Lower leg skin (tissue), 3 donors: ENCODE results near the gene GPN2.

Experiments
- POLR2A ChIP-seq, 2 donors: fragments of 450-650 bp; IDR thresholded peaks; one replicate each; pipeline ENCODE4 v1.6.1; 2016 to 2017; ENCODE audit warnings: antibody characterized with exemption in 2 of 2, mild to moderate bottlenecking in 1 of 2, moderate library complexity in 1 of 2
- TF ChIP-seq, protein P1 (sequence below), 3 donors: fragments of 450-650 bp; IDR thresholded peaks; one replicate each; pipeline ENCODE4 v1.5.1; 2016; ENCODE audit warnings: antibody characterized with exemption in 3 of 3, mild to moderate bottlenecking in 3 of 3, moderate library complexity in 2 of 3

DNA sequence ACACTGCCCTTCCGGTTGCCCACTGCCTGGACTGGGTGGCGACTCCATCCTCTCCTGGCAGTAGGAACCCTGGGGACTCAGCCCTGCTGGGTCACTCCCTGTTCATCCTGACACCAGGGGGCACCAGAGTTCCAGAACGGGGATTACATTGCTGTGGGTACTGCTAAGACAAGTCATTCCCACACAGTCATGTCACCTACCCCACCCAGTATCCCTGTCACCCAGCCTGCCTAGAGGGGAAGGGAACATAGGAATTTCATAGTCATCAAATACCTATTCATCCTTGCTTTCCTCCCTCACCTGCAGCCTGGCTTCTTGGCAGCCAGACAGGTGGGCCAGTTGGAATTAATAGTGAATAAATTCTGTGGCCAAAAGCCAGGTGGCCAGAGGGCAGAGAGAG is 36.9 kb downstream of the GPN2 start:
- TF ChIP-seq, protein P1, sequence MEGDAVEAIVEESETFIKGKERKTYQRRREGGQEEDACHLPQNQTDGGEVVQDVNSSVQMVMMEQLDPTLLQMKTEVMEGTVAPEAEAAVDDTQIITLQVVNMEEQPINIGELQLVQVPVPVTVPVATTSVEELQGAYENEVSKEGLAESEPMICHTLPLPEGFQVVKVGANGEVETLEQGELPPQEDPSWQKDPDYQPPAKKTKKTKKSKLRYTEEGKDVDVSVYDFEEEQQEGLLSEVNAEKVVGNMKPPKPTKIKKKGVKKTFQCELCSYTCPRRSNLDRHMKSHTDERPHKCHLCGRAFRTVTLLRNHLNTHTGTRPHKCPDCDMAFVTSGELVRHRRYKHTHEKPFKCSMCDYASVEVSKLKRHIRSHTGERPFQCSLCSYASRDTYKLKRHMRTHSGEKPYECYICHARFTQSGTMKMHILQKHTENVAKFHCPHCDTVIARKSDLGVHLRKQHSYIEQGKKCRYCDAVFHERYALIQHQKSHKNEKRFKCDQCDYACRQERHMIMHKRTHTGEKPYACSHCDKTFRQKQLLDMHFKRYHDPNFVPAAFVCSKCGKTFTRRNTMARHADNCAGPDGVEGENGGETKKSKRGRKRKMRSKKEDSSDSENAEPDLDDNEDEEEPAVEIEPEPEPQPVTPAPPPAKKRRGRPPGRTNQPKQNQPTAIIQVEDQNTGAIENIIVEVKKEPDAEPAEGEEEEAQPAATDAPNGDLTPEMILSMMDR (IDR thresholded peaks at IDR 0.05): peak in 1 of 3 donors; percentile 40
- no peak for TF ChIP-seq POLR2A (IDR thresholded peaks at IDR 0.05)
